ENCODE measurements around the gene SFRP2.

Gene SFRP2

GRCh38 chr4:153764601-153765368, 24.1 kb downstream of the SFRP2 start:
- DNase-seq, result no peak

GRCh38 chr4:153763404-153763803, 25.5 kb downstream of the SFRP2 start:
- DNase-seq, result no peak

- no peak for DNase-seq
These were observed 29.2 kb downstream of the SFRP2 start, which contains the start of gene RNF175 for GRCh38 chr4:153759407-153760316. RNF175 (minus strand) TSS chr4:153760024; CDS start chr4:153759862, 162 bp downstream.

- no peak for DNase-seq
These were observed 30.0 kb downstream of the SFRP2 start for GRCh38 chr4:153758688-153759406.

GRCh38 chr4:153758136-153758535, 30.7 kb downstream of the SFRP2 start:
- DNase-seq, result no peak

- DNase-seq, result no peak
These were observed 31.5 kb downstream of the SFRP2 start for GRCh38 chr4:153757407-153757806.

- no peak for DNase-seq
These were observed 33.7 kb downstream of the SFRP2 start for GRCh38 chr4:153755186-153755585.

- peak; percentile 80 for DNase-seq
These were observed 38.6 kb downstream of the SFRP2 start for GRCh38 chr4:153750197-153750817.

- no peak for DNase-seq
These were observed 40.5 kb downstream of the SFRP2 start for GRCh38 chr4:153748378-153748777.

GRCh38 chr4:153747406-153747955, 41.4 kb downstream of the SFRP2 start:
- DNase-seq, result no peak

GRCh38 chr4:153745651-153746050, 43.2 kb downstream of the SFRP2 start:
- no peak for DNase-seq

GRCh38 chr4:153741541-153741940, 47.3 kb downstream of the SFRP2 start:
- no peak for DNase-seq

GRCh38 chr4:153735906-153736461, 52.9 kb downstream of the SFRP2 start:
- DNase-seq, result no peak

GRCh38 chr4:153733751-153734448, 55.0 kb downstream of the SFRP2 start:
- no peak for DNase-seq

GRCh38 chr4:153731239-153731638, 57.6 kb downstream of the SFRP2 start:
- DNase-seq, result no peak
